GM12878 (cell line): ENCODE data around the gene AKAP5. TPM values are rescaled to one million over a fixed set of nuclear protein-coding genes. Genes with fewer than 3 reads are reported as not detected.

Experiments used
- BCL11A ChIP-seq: IDR thresholded peaks from 2 replicates; pipeline ENCODE4 v1.6.1; 2011; ENCODE audit warnings: low read depth, low read length
- CEBPZ ChIP-seq: fragments of 150-350 bp; IDR thresholded peaks from 2 replicates; pipeline ENCODE4 v1.6.1; 2016; ENCODE audit warnings: low read depth, low read length
- EED ChIP-seq: sonication (generic); IDR thresholded peaks from 2 replicates; pipeline ENCODE4 v1.6.1; 2016; ENCODE audit warnings: antibody characterized with exemption, low read depth
- ELK1 ChIP-seq: IDR thresholded peaks from 2 replicates; pipeline ENCODE4 v1.6.1; 2012; ENCODE audit warnings: low read depth, low read length, improper control_type of control experiment
- FOS ChIP-seq: IDR thresholded peaks from 3 replicates; pipeline ENCODE4 v1.6.1; 2011; ENCODE audit warnings: borderline replicate concordance; ENCODE audit not compliant: insufficient read length; ENCODE audit errors: extremely low read depth
- HDAC2 ChIP-seq: fragments of 200-600 bp; sonication (generic); IDR thresholded peaks from 2 replicates; pipeline ENCODE4 v1.6.1; 2017
- HSF1 ChIP-seq: fragments of 150-350 bp; IDR thresholded peaks from 2 replicates; pipeline ENCODE4 v1.6.1; 2014; ENCODE audit warnings: mild to moderate bottlenecking, low read depth, low read length
- IKZF1 ChIP-seq: fragments of 450-650 bp; conservative IDR thresholded peaks from 2 replicates; pipeline ENCODE4 v1.6.1; 2017; ENCODE audit warnings: antibody characterized with exemption, mild to moderate bottlenecking
- MLLT1 ChIP-seq: fragments of 450-650 bp; IDR thresholded peaks from 2 replicates; pipeline ENCODE4 v1.6.1; 2016; ENCODE audit warnings: mild to moderate bottlenecking
- MTA2 ChIP-seq: fragments of 450-650 bp; IDR thresholded peaks from 2 replicates; pipeline ENCODE4 v1.6.1; 2016; ENCODE audit warnings: low read depth, mild to moderate bottlenecking, moderate library complexity
- PKNOX1 ChIP-seq: fragments of 450-650 bp; IDR thresholded peaks from 2 replicates; pipeline ENCODE4 v1.6.1; 2016; ENCODE audit warnings: mild to moderate bottlenecking
- PML ChIP-seq: IDR thresholded peaks from 2 replicates; pipeline ENCODE4 v1.6.1; 2012; ENCODE audit warnings: low read length, inconsistent platforms
- RCOR1 ChIP-seq: conservative IDR thresholded peaks from 2 replicates; pipeline ENCODE4 v1.6.1; 2012; ENCODE audit warnings: low read depth, low read length, improper control_type of control experiment
- RELB ChIP-seq: fragments of 450-650 bp; IDR thresholded peaks from 2 replicates; pipeline ENCODE4 v1.6.1; 2017; ENCODE audit warnings: low read depth, mild to moderate bottlenecking, moderate library complexity
- RUNX3 ChIP-seq: IDR thresholded peaks from 2 replicates; pipeline ENCODE4 v1.6.1; 2012; ENCODE audit warnings: low read length, inconsistent platforms
- SP1 ChIP-seq: IDR thresholded peaks from one replicate; pipeline ENCODE4 v1.6.1; 2011; ENCODE audit warnings: low read depth, low read length
- SUPT20H ChIP-seq: IDR thresholded peaks from 2 replicates; pipeline ENCODE4 v1.6.1; 2011; ENCODE audit warnings: low read depth, mild to moderate bottlenecking, low read length, moderate library complexity, borderline replicate concordance; ENCODE audit not compliant: control insufficient read depth
- USF2 ChIP-seq: IDR thresholded peaks from 2 replicates; pipeline ENCODE4 v1.6.1; 2011; ENCODE audit warnings: low read depth, low read length, improper control_type of control experiment, borderline replicate concordance
- YBX1 ChIP-seq: fragments of 450-650 bp; IDR thresholded peaks from 2 replicates; pipeline ENCODE4 v1.6.1; 2016; ENCODE audit warnings: antibody characterized with exemption
- YY1 ChIP-seq: IDR thresholded peaks from 2 replicates; pipeline ENCODE4 v1.6.1; 2011; ENCODE audit warnings: low read depth, mild to moderate bottlenecking, low read length
- ZNF217 ChIP-seq: fragments of 450-650 bp; IDR thresholded peaks from 2 replicates; pipeline ENCODE4 v1.6.1; 2017; ENCODE audit warnings: antibody characterized with exemption, mild to moderate bottlenecking
- polyA plus RNA-seq, 11 experiments: library from polyadenylated mRNA; depleted of rRNA in 4 of 11; unstranded in 6 of 11; stranded (reverse) in 5 of 11; fragments of >200 nt; fragmentation: Nextera tagmentation in 4 of 11; fragmentation: Illumina TruSeq in 1 of 11; extraction: Ambion mirVana in 4 of 11; extraction: Trizol in 1 of 11; gene quantifications; 1 replicate in 1 of 11; 2 replicates in 10 of 11; pipeline versions ENCODE4 v1.2.1 to v1.2.3, GENCODE V29; 2011 to 2016; ENCODE audit warnings: inconsistent platforms in 2 of 11, missing spikeins in 2 of 11, low read depth in 1 of 11
- total RNA-seq, 4 experiments: library from RNA; depleted of rRNA in 3 of 4; stranded (reverse); fragments of >200 nt in 3 of 4; fragmentation: Illumina TruSeq in 1 of 4; extraction: Trizol in 1 of 4; gene quantifications; 2 replicates each; pipeline versions ENCODE4 v1.2.1 to v1.2.3, GENCODE V29; 2013 to 2021

Gene AKAP5
- total and polyA plus RNA-seq, 10 of the 15 experiments (the other 5 are each of a cell fraction or from before 2014, with no cell fraction given): 0.45 to 5.1 (median 1.7) TPM

GRCh38 chr14:64463195-64463594, 2.1 kb upstream of the AKAP5 start (continued):
- TF ChIP-seq RELB: peak; percentile 60; the same call in 1 of the 2 replicates
- TF ChIP-seq HSF1: no peak
- TF ChIP-seq HDAC2: no peak
- TF ChIP-seq YY1: no peak
- TF ChIP-seq YBX1: no peak
- peak; percentile 31; the same call in 1 of the 2 replicates for TF ChIP-seq PKNOX1
- peak; percentile 82 for TF ChIP-seq RUNX3
- peak; percentile 82; the same call in 1 of the 2 replicates for TF ChIP-seq ZNF217
- TF ChIP-seq EED: peak; percentile 38
- no peak for TF ChIP-seq SP1
- TF ChIP-seq RCOR1: no peak
- TF ChIP-seq ELK1: no peak
- TF ChIP-seq BCL11A: 0 out of 2 replicates have a peak, but pooled peaks have one; percentile 11
- no peak for TF ChIP-seq MLLT1
- no peak for TF ChIP-seq CEBPZ
- no peak for TF ChIP-seq SUPT20H
- TF ChIP-seq FOS: no peak
- peak; percentile 79 for TF ChIP-seq IKZF1
- no peak for TF ChIP-seq USF2
- TF ChIP-seq PML: peak; percentile 50; the same call in 1 of the 2 replicates
- TF ChIP-seq MTA2: peak; percentile 55; the same call in 1 of the 2 replicates
